SU-DHL-6 (cell line): ENCODE results near the gene IL17REL.
A peak's percentile ranks its signal among the peaks of the same experiment; 100 is the strongest.

Experiments used
- H2AFZ ChIP-seq: fragments of 200-600 bp; sonication (generic); 2 replicates; pipeline ENCODE4 v1.6.1; 2014; ENCODE audit warnings: low read depth, mild to moderate bottlenecking, moderate library complexity, mixed read lengths, antibody characterized with exemption, low read length; ENCODE audit not compliant: severe bottlenecking
- H3F3A ChIP-seq: fragments of 200-600 bp; shearing (Covaris generic); 2 replicates; pipeline ENCODE4 v1.6.0; 2016; ENCODE audit warnings: antibody characterized with exemption, mild to moderate bottlenecking; ENCODE audit not compliant: insufficient read depth
- H3K27ac ChIP-seq: fragments of 200-600 bp; sonication (generic); 2 replicates; pipeline ENCODE4 v1.5.1; 2016; ENCODE audit warnings: low read depth, mild to moderate bottlenecking, low read length, moderate library complexity, mixed read lengths
- H3K27me3 ChIP-seq: fragments of 200-600 bp; sonication (generic), shearing (Covaris generic); 2 replicates; pipeline ENCODE4 v1.6.0; 2014; ENCODE audit warnings: mild to moderate bottlenecking, low read length
- H3K36me3 ChIP-seq: fragments of 200-600 bp; sonication (generic); 2 replicates; pipeline ENCODE4 v1.6.1; 2014; ENCODE audit warnings: mild to moderate bottlenecking, low read length, mixed read lengths
- H3K4me2 ChIP-seq: fragments of 300-600, 200-600 bp; shearing (Covaris generic), sonication (generic); 2 replicates; pipeline ENCODE4 v1.6.0; 2014; ENCODE audit warnings: low read length, low read depth, mild to moderate bottlenecking; ENCODE audit not compliant: poor library complexity, severe bottlenecking
- H3K4me3 ChIP-seq: fragments of 200-600 bp; sonication (generic); 2 replicates; pipeline ENCODE4 v1.5.1; 2014; ENCODE audit warnings: antibody characterized with exemption, low read length, mild to moderate bottlenecking, mixed read lengths; ENCODE audit not compliant: insufficient read depth, poor library complexity, severe bottlenecking
- H3K79me2 ChIP-seq: fragments of 200-600 bp; sonication (generic); 2 replicates; pipeline ENCODE4 v1.6.1; 2014; ENCODE audit warnings: mild to moderate bottlenecking, low read length, moderate library complexity; ENCODE audit not compliant: insufficient read depth
- H3K9ac ChIP-seq: fragments of 200-600 bp; sonication (generic); 2 replicates; pipeline ENCODE4 v1.7.0; 2014; ENCODE audit warnings: mild to moderate bottlenecking, low read length
- H3K9me2 ChIP-seq: fragments of 200-600 bp; sonication (generic); replicated peaks from 2 replicates; pipeline ENCODE4 v1.6.1; 2014; ENCODE audit warnings: low read length; ENCODE audit not compliant: insufficient read depth
- H3K9me3 ChIP-seq: fragments of 200-600 bp; sonication (generic); 2 replicates; pipeline ENCODE4 v1.6.1; 2014; ENCODE audit warnings: low read length, mixed read lengths; ENCODE audit not compliant: insufficient read depth
- H4K20me1 ChIP-seq: fragments of 200-600 bp; sonication (generic); 2 replicates; pipeline ENCODE4 v1.6.1; 2014; ENCODE audit warnings: low read depth, mild to moderate bottlenecking, antibody characterized with exemption, low read length, moderate library complexity, mixed read lengths
- CTCF ChIP-seq: fragments of 200-600 bp; sonication (generic); IDR thresholded peaks from one replicate; pipeline ENCODE4 v1.5.1; 2017; ENCODE audit warnings: antibody characterized with exemption, mild to moderate bottlenecking, low read length, moderate library complexity; ENCODE audit not compliant: insufficient read depth, poor library complexity, severe bottlenecking
- EZH2phosphoT487 ChIP-seq: fragments of 200-600 bp; sonication (generic), shearing (Covaris generic); conservative IDR thresholded peaks from 2 replicates; pipeline ENCODE4 v1.6.1; 2018; ENCODE audit warnings: mild to moderate bottlenecking, antibody characterized with exemption, low read length, moderate library complexity, mixed read lengths

Gene IL17REL

DNA sequence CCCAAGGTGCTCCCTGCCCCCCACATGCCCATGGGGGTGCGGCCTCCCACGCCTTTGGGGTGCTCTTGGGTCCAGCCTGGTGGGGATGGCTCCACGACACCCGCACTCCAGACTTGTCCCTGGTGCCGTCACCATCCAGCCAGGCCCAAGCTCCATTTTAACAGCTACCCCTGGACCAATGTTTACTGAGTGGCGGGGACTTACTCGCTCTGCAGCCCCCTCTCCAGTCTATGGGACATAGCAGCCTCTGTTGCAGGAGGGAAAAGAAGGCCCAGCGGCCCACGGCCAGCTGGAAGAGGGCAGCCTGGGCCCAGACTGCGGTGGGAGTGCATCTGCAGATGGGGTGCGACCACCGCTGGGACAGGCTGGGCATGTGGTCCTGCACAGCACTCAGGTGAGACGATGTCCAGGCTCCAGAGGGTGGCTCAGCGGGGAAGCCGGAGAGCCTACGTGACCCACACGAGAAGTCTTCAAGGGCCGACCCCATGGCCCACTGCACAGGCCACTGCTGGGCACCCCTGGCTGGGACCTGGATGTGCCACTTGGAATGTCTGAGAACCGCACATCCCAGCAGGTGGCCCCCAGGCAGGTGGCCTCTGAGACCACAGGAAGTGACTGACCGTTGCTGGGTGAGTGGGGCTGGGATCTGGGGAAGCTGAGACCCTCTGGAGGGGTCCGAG, 18.1 kb downstream of the IL17REL start:
- Histone ChIP-seq H3K9me3 (no peaks in the 10 kb centered on the region), H2AFZ (no peak overlapping the region), H3K79me2 (no peaks in the 10 kb centered on the region), H3K27ac (no peak overlapping the region), H3K9ac (no peak overlapping the region), H3K36me3 (no peaks in the 10 kb centered on the region), H4K20me1 (no peaks in the 10 kb centered on the region), H3K4me2 (no peak overlapping the region), H3K9me2 (no peaks in the 10 kb centered on the region), H3F3A (no peaks in the 10 kb centered on the region), H3K4me3 (no peak overlapping the region), H3K27me3 (no peaks in the 10 kb centered on the region)
- TF ChIP-seq EZH2phosphoT487 (no peak), CTCF (no peak)

DNA sequence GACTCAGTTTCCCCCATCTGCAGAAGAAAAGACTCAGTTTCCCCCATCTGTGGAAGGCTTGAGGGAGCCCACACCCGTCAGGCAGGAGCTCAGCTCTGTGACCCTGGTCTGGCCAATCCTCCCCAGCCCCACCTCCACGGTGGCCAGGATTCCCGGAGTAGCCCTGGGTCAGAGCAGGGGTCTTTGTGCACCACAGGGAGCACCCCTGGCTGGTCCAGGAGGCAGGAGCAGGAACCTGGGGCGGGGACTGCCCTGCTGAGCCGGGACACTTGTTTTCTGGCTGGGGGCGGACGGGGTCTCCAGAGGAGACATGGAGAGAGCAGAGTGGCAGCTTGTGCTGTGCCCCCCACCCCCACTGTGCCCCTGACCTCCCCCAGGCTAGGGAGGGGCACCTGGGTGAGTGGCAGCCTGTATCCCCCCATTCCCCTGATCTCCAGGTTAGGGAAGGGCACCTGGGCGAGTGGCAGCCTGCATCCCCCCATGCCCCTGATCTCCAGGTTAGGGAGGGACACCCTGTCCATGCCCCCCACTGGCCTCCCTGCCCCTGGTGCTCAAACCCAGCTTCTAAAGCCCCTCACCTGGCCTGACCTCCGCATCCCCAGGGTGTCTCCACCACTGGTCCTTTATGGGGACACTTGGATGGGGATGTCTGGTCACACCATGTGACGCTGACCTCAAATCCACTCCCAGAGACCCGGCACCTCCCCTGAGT, 18.8 kb downstream of the IL17REL start:
- Histone ChIP-seq H4K20me1 (no peaks in the 10 kb centered on the region), H2AFZ (no peak overlapping the region)

GRCh38 chr22:49992921-49993648, 19.5 kb downstream of the IL17REL start:
- Histone ChIP-seq H3K4me2 (no peak overlapping the region), H3K27me3 (no peaks in the 10 kb centered on the region), H2AFZ (no peak overlapping the region), H3K27ac (no peak overlapping the region), H4K20me1 (no peaks in the 10 kb centered on the region), H3F3A (no peaks in the 10 kb centered on the region), H3K36me3 (no peaks in the 10 kb centered on the region), H3K79me2 (no peaks in the 10 kb centered on the region), H3K4me3 (no peak overlapping the region), H3K9ac (no peak overlapping the region), H3K9me3 (no peaks in the 10 kb centered on the region), H3K9me2 (no peaks in the 10 kb centered on the region)
- TF ChIP-seq EZH2phosphoT487 (no peak), CTCF (peak; percentile 78)

More for the DNA sequence above, 18.8 kb downstream of the IL17REL start:
- no peaks in the 10 kb centered on the region for H3K79me2 ChIP-seq
- H3F3A ChIP-seq: no peaks in the 10 kb centered on the region
- H3K36me3 ChIP-seq: no peaks in the 10 kb centered on the region
- no peaks in the 10 kb centered on the region for H3K9me3 ChIP-seq
- H3K27ac ChIP-seq: no peak overlapping the region
- H3K4me3 ChIP-seq: no peak overlapping the region
- no peak overlapping the region for H3K9ac ChIP-seq
- TF ChIP-seq CTCF (no peak), EZH2phosphoT487 (no peak)
- no peak overlapping the region for H3K4me2 ChIP-seq
- no peaks in the 10 kb centered on the region for H3K27me3 ChIP-seq
- no peaks in the 10 kb centered on the region for H3K9me2 ChIP-seq
